KMS-11 (cell line): ENCODE results near the gene LCE2A.

ENCODE experiments used
- H2AFZ ChIP-seq: fragments of 200-600 bp; sonication (generic); 2 replicates; pipeline ENCODE4 v1.6.1; 2016; ENCODE audit warnings: antibody characterized with exemption, mixed run types, low read depth
- H3K27ac ChIP-seq: fragments of 200-600 bp; sonication (generic); 2 replicates; pipeline ENCODE4 v1.6.1; 2016; ENCODE audit warnings: mild to moderate bottlenecking, mixed run types
- H3K27me3 ChIP-seq: fragments of 200-600 bp; sonication (generic); 2 replicates; pipeline ENCODE4 v1.6.1; 2017; ENCODE audit warnings: mild to moderate bottlenecking, low read depth, mixed run types, moderate library complexity; ENCODE audit not compliant: insufficient read depth
- H3K36me3 ChIP-seq: fragments of 200-600 bp; sonication (generic); 2 replicates; pipeline ENCODE4 v1.6.1; 2017; ENCODE audit warnings: mild to moderate bottlenecking, mixed run types; ENCODE audit not compliant: insufficient read depth
- H3K4me1 ChIP-seq: fragments of 200-600 bp; sonication (generic); 2 replicates; pipeline ENCODE4 v1.6.1; 2016; ENCODE audit warnings: mild to moderate bottlenecking, low read depth, mixed run types; ENCODE audit not compliant: poor library complexity, severe bottlenecking
- H3K4me2 ChIP-seq: fragments of 200-600 bp; sonication (generic); 2 replicates; pipeline ENCODE4 v1.7.0; 2016; ENCODE audit warnings: mild to moderate bottlenecking, mixed run types
- H3K4me3 ChIP-seq: fragments of 200-600 bp; sonication (generic); IDR thresholded peaks from 2 replicates; pipeline ENCODE4 v1.6.1; 2017; ENCODE audit warnings: low read depth, low read length, mixed read lengths; ENCODE audit not compliant: insufficient read depth
- H3K79me2 ChIP-seq: fragments of 200-600 bp; sonication (generic); 2 replicates; pipeline ENCODE4 v1.6.1; 2016; ENCODE audit warnings: low read depth, mixed run types; ENCODE audit not compliant: insufficient read depth
- H3K9ac ChIP-seq: fragments of 200-600 bp; sonication (generic); 2 replicates; pipeline ENCODE4 v1.6.1; 2016; ENCODE audit warnings: mild to moderate bottlenecking, mixed run types
- H4K20me1 ChIP-seq: fragments of 200-600 bp; sonication (generic); 2 replicates; pipeline ENCODE4 v1.6.1; 2016; ENCODE audit warnings: mild to moderate bottlenecking, mixed run types; ENCODE audit not compliant: insufficient read depth
- CTCF ChIP-seq: fragments of 200-600 bp; sonication (generic); conservative IDR thresholded peaks from 2 replicates; pipeline ENCODE4 v1.6.1; 2017; ENCODE audit warnings: low read depth, mild to moderate bottlenecking, antibody characterized with exemption, low read length, moderate library complexity, mixed read lengths

Gene LCE2A

GRCh38 chr1:152743371-152744145, 45.4 kb downstream of the LCE2A start:
- H2AFZ ChIP-seq = no peak overlapping the region
- no peaks in the 10 kb centered on the region for H3K36me3 ChIP-seq
- H3K4me3 ChIP-seq = no peak overlapping the region
- no peaks in the 10 kb centered on the region for H3K27me3 ChIP-seq
- H3K27ac ChIP-seq = no peak overlapping the region
- H3K4me1 ChIP-seq = no peaks in the 10 kb centered on the region
- TF ChIP-seq CTCF = no peak
- no peak overlapping the region for H3K9ac ChIP-seq
- H4K20me1 ChIP-seq = no peaks in the 10 kb centered on the region
- H3K4me2 ChIP-seq = no peak overlapping the region
- no peaks in the 10 kb centered on the region for H3K79me2 ChIP-seq

DNA sequence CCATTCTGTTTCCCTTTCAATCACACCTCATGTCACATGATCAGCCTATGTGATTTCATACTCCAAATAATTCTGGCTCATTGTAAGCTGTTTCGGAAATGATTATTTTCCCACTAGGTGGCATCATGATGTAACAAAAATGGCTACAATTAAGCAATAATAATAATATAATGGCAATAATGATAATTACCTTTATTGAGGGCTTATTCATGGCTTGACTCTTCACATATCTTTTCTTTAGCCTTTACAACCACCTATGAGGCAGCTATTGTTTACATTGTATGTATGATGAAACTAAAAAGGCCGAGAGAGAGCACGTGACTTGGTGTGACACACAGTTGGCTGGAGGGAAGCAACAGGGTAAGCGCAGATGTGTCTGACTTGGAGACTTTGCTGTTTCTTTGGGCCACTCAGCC, 47.2 kb downstream of the LCE2A start:
- no peak overlapping the region for H2AFZ ChIP-seq
- peak; percentile 58 for TF ChIP-seq CTCF
- no peak overlapping the region for H3K4me3 ChIP-seq
- H3K9ac ChIP-seq = no peak overlapping the region
- no peaks in the 10 kb centered on the region for H4K20me1 ChIP-seq
- H3K4me1 ChIP-seq = no peaks in the 10 kb centered on the region
- no peaks in the 10 kb centered on the region for H3K36me3 ChIP-seq
- H3K79me2 ChIP-seq = no peaks in the 10 kb centered on the region
- H3K4me2 ChIP-seq = no peak overlapping the region
- H3K27me3 ChIP-seq = no peaks in the 10 kb centered on the region
- H3K27ac ChIP-seq = no peak overlapping the region

GRCh38 chr1:152745765-152746444, 47.8 kb downstream of the LCE2A start:
- no peak overlapping the region for H3K4me2 ChIP-seq
- no peaks in the 10 kb centered on the region for H3K4me1 ChIP-seq
- H3K9ac ChIP-seq = no peak overlapping the region
- no peak for TF ChIP-seq CTCF
- H3K79me2 ChIP-seq = no peaks in the 10 kb centered on the region
- no peak overlapping the region for H3K27ac ChIP-seq
- no peaks in the 10 kb centered on the region for H4K20me1 ChIP-seq
- H3K27me3 ChIP-seq = no peaks in the 10 kb centered on the region
- H2AFZ ChIP-seq = no peak overlapping the region
- no peaks in the 10 kb centered on the region for H3K36me3 ChIP-seq
- H3K4me3 ChIP-seq = no peak overlapping the region

GRCh38 chr1:152747831-152748230, 49.7 kb downstream of the LCE2A start:
- no peaks in the 10 kb centered on the region for H3K79me2 ChIP-seq
- H4K20me1 ChIP-seq = no peaks in the 10 kb centered on the region
- TF ChIP-seq CTCF = no peak
- H3K27ac ChIP-seq = no peak overlapping the region
- no peaks in the 10 kb centered on the region for H3K36me3 ChIP-seq
- no peak overlapping the region for H3K4me3 ChIP-seq
- H3K4me1 ChIP-seq = no peaks in the 10 kb centered on the region
- H3K4me2 ChIP-seq = no peak overlapping the region
- no peak overlapping the region for H3K9ac ChIP-seq
- H2AFZ ChIP-seq = no peak overlapping the region
- no peaks in the 10 kb centered on the region for H3K27me3 ChIP-seq
